T-helper 2 cell (primary cell): ENCODE measurements around the gene MACROD2.

ENCODE experiments used
- DNase-seq, 5 experiments: peaks; one replicate each; pipeline versions ENCODE4 v3.0.0 to v3.0.0-alpha.2; 2012 to 2022

The MACROD2 gene

DNA sequence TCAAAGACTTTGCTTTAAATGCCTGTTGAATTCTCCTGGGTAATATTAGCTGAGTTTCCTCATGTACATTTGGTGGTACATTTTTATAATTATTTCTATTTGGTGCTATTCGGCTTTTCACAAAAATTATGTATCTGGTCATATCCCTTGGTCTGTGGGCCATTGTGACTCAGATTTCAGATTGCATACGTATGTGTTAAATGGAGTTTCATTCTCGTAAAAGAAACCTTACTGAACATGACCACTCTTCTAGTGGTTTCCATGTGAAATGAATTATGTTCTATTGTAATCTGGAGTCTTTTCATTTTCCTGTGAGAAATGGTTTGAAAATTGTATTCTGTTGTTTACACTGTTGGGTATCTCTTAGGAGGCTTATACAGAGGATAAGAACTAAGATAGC is 728.3 kb downstream of the MACROD2 start:
- no peak for DNase-seq

DNA sequence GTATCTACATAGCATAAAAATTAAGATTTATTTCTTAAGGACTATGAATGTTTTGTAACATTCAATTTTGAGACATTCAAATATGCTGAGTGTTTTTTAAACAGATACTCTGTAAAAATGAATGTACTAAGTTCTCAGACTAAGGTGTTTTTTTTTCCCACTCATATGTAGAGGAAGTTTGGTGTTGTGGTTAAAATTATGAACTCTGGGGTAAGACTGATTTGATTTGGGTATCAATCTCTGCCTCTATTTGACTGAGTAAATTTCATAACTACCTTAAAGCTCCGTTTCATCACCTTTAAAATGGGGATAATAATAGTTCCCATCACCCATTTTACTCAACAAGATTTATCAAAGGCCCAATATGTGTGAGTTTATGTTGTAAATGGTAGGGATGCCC is 728.7 kb downstream of the MACROD2 start:
- no peak for DNase-seq

DNA sequence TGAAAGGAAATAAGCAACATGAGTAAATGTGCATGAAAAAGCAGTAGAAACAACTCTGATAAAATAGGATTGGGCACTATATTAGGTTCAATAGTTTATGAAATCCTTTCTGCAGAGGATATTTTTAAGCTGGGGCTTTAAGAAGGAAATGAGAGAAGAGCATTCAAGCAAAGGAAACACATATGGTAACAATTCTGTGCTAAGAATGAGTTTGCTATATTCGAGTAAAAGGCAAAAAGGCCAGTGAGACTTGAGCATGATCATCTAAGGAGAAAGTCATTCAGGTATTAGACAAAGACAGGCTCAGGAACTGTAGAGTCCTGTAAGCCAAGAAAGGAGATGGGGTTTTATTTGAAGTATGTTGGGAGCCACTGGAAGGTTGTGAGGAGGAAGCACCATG is 729.2 kb downstream of the MACROD2 start:
- DNase-seq = no peak

DNA sequence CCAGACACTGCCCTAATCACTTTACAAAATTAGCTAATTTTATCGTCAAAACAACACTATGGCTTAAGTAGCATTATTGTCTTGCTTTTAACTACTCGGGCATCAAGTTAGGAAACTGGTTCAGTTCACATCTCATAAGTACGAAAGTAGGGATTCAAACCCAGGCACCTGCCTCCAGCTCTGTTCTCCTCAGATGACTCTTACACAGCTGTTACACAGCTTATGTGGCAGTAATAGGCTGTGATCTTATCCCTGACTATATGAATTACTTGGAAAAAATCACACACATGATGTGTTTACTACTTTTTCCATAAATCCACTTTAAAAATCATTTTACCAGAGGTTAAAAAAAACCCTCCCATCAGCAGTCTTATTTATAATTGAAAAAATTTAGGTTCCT is 731.3 kb downstream of the MACROD2 start:
- no peak for DNase-seq

DNA sequence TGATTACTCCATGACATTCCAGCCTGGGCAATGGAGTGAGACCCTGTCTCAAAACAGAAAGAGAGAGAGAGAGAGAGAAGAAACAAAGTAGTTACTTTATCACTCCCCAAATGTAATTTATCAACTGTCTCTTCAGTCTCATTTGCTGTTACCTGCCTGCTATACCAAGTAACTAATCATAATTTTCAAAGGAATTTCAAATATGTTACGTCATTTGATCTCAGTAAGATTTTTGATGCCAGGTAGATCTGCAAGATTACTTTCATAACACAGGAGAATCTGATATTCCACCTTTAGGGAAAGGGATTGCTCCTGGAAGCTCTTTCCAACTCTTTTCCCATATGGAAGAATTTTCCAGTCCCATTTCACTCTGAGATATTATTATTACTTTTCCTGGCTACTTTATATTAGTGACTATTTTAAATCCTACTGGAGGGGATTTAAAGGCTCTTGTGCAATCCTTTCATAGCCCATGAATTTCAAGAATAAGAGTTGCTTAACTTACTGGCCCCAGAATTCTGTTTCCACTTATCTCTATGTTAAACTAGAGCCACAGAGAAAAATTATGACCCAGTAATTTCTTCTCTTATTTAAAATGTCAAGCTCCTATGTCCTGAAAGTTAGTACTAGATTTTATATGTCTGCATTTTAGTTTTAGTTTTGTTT is 732.3 kb downstream of the MACROD2 start:
- DNase-seq = no peak

DNA sequence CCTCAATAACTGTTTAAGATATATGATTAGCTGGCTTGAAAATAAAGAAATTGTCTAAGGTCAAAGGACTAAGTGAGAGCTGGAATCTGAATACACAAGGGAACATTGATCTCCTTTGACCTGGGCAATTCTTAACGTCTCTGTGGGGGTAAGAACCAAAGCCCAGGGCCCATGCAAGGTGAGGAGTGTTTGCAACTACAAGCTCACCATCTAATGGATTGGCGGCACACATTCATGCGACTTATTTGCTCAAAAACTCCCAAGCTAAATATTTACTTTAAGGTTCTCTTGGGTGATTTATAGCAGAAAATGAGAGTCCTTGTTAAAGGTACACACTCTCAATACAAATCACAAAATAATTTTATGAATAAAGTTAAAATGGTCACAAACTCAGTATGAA is 734.1 kb downstream of the MACROD2 start:
- DNase-seq = no peak

- DNase-seq = no peak
Observed at GRCh38 chr20:14732343-14732742, 737.0 kb downstream of the MACROD2 start.

DNA sequence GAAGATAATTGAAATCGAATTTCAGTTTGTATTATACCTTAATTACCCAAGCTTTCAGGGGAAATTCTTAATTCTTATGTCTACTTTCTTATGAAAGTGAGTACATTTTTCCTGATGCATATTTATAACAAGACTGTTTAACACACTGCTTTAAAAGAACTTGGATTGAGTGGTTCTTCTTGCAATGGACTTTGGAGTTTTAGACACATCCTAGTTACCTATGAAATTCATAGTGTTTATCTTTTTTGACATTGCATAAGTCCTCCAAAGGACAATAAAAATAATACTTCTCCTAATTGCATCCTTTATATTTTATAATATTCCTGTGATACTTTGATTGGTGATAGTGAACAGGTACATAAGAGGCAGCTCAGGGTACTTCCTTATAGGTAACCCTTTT is 737.7 kb downstream of the MACROD2 start:
- no peak for DNase-seq

- no peak for DNase-seq
Observed at GRCh38 chr20:14740380-14740779, 745.1 kb downstream of the MACROD2 start.

GRCh38 chr20:14741616-14742015 is 746.3 kb downstream of the MACROD2 start:
- DNase-seq = no peak

GRCh38 chr20:14744723-14745122 is 749.4 kb downstream of the MACROD2 start:
- no peak for DNase-seq

DNA sequence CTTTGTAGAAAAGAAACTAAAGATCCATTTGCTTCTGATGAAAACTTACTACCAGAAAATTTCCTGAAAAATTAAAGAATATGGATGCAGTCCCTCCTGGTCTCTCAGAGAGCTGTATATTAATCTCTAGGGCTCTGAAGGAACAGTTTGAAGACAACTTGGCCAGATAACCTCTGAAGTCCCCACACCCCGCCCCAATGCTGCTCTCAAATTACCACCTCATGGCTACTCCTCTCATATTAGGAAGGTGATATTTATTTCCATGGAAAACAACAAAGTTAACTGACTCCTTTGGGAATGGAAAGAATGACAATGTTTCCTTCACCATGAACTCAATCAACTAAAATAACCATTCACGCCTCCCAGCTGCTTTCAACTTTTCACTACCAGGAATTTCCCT is 750.5 kb downstream of the MACROD2 start:
- DNase-seq = no peak

DNA sequence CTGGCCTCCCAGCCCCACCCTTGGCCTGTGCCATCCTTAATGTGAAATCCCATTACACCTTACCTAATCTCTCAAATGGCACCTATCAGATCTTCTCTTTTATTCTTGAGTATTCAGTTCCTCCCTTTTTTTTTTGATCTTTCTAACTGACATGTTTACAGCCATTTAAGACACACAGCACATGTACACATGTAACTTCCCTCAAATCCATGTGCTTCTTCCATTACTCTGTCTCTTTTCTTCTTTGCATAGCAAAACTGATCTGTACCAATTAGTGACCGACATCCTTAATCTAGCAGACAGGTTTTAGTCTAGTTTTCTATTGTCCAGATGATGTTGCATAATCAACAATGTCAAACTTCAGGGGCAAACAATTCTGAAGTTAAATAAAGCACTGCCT is 755.9 kb downstream of the MACROD2 start:
- no peak for DNase-seq

- no peak for DNase-seq
Observed at GRCh38 chr20:14757728-14758127, 762.4 kb downstream of the MACROD2 start.

DNA sequence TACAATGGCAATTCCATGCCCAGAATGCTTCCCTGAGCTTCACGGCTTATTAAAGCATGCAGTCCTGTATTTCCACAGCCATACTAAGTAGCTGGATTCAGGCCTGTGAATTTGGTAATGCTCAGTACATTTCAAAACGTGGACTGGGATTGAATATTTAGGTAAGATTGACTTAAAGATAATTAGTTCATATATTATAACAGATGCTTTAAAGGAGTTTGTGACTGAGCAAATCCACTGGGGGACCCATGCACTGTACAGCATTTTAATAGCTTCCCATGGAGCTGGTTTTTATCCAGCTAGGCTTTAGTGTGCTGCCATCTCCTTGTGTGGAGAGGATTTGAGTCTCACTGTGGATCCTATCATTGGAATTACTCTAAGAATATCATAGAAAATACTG is 763.0 kb downstream of the MACROD2 start:
- no peak for DNase-seq

DNA sequence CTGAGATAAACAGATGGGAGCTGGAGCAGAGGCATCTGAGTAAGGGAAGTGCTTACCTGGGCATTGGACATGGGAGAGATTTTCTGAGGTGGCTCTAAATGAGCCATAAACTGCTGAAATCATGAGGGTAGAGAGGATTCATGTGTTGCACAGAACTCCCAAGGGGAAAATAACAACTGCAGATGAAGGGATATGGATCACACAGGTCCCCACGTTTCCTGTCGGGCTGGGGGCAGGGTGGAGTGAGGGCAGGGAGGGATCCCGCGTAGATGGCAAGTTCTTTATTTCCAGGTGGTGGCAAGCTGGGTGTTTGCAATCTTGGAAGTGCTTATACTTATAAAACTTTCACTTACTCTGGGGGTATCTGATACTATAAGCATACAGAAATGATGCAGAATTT is 764.7 kb downstream of the MACROD2 start:
- no peak for DNase-seq

DNA sequence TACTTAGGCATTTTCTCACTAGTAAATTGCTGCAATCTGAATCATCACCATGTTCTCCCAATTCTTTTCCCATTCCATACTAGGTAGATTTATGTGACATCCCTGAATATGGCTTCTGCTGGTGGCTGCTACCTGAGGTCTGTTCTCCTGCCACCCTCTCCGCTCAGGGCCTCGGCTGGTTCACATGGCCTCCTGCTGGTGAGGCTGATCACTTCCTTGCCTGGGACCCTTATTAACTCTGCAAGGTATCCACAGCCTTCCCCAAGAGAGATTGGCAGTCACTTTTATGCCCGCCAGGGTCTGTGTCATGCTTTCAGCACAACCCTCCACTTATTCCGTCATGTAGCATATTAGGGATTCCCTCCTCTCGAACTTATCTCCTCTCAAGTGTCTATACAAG is 766.6 kb downstream of the MACROD2 start:
- no peak for DNase-seq

DNA sequence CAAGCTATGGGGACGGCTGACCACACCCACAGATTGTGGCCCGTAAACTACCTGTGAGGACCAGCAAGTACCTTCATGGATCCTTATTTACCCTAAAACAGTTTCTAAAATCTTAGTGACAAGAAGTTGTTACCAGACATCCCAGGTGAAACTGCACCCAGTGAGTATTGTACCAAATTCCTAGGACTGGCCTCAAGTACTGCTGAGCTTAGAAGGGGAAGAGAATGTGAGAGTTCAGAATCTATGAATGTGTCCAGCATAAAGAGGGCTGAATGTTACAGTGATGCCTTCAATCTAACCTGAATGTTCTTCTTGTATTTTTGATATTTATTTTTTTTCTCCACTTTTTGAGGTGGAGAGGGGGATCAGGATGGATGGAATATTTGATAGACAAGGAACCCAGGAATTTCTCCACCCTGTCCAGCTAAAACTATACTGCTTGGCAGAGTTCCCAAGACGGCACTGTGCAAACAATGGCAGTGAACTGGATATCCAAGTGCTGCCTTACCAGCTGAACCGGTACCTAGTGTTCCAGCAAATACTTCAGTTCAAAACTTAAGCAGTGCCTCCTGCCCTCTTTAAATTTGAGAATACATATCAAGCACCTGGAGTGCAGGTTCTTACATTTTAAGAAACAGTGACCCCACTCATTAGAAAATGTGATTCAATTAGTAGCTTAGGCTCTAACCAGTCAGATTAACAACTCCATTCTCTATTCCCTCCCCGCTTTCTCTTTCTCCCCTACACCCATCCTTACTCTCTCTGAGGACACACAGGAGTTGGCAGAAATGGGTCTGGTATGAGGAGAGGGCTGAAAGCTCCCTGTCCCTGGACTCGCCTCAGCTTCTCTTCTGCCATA is 769.4 kb downstream of the MACROD2 start:
- no peak for DNase-seq

DNA sequence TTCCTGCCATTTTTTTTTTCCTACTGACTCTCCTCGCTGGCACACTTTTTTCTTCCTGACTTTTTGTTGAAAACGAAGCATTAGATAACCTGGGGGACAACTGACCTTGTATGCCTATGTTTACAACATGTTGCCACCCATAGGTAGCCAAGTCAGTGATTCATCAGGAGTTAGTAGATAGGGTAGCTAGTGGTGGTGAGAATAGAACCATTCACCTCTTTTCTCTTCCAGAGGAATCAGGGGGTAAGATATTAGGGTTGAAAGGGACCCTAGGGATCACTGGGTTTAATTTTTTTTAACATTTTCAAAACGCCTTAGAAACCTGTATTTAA is 770.0 kb downstream of the MACROD2 start:
- DNase-seq = no peak

- DNase-seq = no peak
Observed at GRCh38 chr20:14773486-14773885, 778.2 kb downstream of the MACROD2 start.

GRCh38 chr20:14775778-14776177 is 780.5 kb downstream of the MACROD2 start:
- no peak for DNase-seq

GRCh38 chr20:14777591-14777990 is 782.3 kb downstream of the MACROD2 start:
- DNase-seq = no peak

DNA sequence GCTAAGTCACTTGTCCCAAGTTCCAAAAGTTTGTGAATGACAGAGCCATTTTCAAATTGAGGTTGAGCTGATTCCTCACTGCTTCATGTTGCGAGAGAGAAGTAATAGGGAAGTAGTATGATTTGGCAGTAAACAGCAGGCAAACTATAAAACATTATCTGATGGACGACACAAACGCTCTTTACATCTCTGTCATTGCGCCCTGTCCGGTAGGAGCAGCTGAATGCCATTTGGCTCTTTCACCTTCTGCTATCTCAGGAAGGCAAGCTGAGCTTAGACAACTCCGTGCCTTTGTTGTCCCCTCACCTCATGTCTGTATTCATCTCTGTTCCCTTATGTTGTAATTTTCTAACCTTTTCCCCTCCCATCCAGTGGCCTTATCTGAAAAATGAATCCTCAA is 782.8 kb downstream of the MACROD2 start:
- no peak for DNase-seq

- DNase-seq = no peak
Observed at GRCh38 chr20:14778875-14779274, 783.6 kb downstream of the MACROD2 start.

DNA sequence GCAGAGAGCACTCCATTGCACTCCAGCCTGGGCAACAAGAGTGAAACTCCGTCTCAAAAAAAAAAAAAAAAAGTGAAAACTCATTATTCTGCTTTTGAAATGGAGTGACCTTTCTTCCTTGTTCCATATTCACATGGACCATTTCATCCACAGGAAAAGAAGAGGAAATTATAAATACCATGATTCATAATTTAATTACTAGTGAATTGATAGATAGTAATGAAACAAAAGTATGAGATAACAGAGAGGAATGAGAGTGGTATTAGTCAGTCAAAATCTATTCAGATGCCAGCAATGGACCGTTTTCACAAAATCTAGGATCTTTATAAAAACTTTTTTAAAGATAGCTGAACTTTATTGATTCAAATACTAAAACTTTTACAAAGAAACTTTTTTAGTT is 785.2 kb downstream of the MACROD2 start:
- DNase-seq = no peak
